NCI-H82 treated with DMSO at 0.1 percent for 48 hours (cell line): ENCODE results near the gene HNF4A.

ENCODE experiments used
- DNase-seq: peaks from one replicate; lab custom pipeline; 2025; ENCODE audit not compliant: unreplicated experiment; lab: John Stamatoyannopoulos, UW

HNF4A gene

GRCh38 chr20:44392088-44392775, 36.7 kb downstream of the HNF4A start:
- DNase-seq = no peak

DNA sequence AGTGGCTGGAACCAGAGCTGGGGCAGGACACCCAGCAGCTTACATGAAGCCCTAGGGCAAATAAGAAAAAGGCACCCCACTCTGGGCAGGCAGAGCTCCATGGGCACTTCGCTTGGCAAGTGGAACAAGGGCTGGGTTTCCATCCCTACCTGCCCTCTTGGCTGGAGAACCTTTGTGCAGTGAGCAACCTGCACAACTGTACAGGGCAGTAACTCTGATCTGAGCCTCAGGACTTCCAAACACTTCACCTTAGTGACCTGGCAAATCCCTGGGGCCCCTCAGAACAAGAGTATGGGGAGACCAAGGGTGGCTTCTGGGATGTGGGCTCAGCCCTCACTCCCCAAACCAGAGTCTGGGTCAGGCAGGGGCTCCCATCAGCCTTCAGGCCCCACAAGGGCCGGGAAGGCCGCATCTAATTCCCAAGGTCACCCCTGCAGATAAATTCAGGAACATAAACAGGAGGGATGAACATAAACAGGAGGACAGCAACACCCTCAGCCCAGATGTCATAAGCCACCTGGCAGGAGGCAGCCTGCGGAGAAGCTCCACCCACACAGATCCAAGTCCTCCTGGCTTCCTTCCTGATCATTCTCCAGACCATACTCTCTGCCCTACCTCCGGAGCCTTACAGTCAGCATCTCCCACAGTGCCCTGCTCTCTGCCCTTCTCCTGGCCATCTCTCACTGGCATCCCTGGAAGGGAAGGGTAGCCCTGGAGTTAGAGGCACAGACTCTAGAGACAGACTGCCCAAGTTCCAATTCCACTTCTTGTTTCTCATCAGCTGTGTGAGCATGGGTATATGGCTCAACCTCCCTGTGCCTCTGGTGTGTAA, 37.5 kb downstream of the HNF4A start:
- DNase-seq = no peak

DNA sequence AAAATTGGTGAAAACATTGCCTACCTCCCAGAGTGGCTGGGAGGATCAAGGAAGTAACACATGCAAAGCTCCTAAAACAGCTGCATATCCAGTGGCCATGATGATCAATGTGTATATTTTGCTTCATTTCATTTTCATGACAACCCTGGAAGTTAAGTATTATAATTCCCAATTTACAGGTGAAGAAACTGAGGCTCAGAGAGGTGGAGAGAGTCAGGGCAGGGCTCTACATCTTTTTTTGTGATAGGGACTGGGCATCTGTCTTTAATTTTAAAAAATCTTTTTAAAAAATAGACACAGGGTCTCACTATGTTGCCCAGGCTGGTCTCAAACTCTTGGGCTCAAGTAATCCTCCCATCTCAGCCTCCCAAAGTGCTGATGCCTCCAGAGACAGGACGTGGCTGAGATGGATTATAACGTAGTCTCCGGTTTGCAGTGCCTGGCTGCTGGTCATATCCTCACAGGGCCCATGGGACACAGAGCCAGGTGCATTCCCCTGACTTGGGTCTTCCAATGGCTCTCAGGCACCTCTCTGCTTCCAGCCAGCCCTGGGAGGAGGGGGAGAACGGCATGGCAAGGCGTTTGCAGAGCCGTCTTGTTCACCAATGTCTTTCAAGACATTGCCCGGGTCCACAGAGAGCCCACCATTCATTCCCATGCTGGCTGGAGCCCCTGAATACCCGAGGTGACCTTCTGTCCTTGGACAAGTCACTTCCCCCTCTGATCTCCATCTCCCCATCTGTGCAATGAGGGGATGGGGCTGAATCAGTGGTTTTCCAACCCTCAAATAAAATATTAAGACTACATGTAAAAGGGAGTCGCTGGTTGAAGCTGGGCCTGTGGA, 38.3 kb downstream of the HNF4A start:
- no peak for DNase-seq

GRCh38 chr20:44394452-44394701, 38.9 kb downstream of the HNF4A start:
- no peak for DNase-seq

GRCh38 chr20:44394702-44395460, 39.4 kb downstream of the HNF4A start:
- DNase-seq = no peak

DNA sequence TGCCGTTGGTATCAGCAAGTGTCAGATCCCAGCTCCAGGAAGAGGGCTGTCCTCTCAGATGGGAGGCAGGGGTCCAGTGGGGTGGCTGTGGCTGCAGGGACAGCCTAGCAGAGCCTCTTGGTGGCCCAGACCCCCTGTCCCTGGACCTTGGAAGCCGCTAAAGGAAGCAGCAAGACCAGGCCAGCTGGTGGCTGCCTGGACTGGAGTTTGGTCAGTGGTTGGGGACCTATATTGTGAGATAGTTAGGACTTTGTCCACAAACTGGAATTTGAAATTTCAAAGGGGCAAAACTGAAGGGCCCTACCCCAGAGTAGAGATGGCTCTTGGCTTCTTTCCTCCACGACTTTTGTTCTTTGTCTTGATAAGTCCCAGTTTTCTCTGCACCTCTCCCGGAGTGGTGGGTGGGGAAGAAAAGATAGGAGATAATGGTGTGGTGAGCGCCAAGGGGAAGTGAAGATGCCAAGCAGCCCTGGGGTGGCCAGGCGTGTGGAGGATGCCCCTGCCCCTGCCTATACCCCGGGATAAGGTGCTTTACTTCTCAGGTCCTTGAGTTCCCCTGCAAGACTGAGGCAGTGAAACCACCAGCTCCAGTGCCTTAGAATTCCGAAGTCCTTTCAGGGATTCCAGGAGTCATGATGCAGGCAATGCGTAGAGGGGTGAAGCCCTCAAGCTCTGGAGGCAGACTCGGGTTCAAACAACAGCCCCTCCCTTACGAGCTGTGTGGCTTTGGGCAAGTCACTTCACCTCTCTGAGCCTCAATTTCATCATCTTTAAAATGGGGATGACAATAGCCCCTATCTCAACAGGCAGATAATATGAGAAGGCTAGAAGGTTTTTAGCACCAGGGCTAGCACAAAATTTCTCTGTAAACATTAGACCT, 40.2 kb downstream of the HNF4A start:
- DNase-seq = no peak

GRCh38 chr20:44396369-44397130, 41.1 kb downstream of the HNF4A start:
- no peak for DNase-seq

DNA sequence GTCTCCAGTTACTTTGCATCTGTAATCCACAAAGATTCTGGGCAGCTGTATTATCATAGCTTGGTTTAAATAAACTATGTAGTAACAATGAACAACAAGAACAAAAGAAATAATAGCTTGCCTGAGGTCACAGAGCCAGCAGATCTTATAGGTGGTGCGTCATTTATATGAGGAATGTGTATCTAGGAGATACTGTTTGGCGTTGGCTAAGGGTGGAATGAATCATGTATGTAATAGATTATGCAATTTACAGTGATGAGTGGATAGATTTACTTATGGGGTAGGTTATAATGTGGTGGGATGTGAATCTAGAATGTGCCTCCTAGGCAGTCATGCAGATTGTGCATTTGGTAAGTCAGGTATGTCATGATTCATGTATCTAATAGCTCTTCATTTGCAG, 42.8 kb downstream of the HNF4A start:
- DNase-seq = no peak

DNA sequence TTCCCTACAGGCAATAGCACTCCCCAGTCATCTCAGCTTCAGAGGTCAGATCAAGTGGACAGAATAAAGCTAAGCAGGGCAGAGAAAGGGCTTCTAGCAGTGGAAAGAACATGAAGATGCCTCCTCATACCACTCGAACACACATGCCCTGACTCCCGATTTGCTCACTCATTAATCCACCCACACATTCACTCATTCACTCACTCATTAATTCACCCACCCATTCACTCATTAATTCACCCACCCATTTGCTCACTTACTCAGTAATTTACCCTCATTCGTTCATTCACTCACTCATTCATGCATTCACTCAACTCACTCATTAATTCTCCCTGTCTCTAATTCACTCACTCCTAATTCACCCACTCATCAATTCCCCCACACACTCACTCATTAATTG, 43.9 kb downstream of the HNF4A start:
- DNase-seq = no peak

DNA sequence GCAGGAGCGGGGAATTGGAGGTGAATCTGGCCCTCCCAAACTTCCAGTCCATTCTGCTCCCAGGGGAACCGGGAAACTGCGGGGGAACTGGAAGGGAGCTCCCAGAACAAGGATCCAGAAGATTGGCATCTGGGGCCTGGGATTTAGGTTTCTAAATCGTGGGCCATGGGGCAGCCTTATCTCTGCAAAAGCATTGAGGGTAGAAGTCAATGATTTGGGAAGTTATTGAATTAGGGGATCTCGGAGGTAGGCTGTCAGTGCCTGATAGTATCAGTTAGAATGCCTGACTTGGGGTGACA, 45.1 kb downstream of the HNF4A start:
- no peak for DNase-seq

DNA sequence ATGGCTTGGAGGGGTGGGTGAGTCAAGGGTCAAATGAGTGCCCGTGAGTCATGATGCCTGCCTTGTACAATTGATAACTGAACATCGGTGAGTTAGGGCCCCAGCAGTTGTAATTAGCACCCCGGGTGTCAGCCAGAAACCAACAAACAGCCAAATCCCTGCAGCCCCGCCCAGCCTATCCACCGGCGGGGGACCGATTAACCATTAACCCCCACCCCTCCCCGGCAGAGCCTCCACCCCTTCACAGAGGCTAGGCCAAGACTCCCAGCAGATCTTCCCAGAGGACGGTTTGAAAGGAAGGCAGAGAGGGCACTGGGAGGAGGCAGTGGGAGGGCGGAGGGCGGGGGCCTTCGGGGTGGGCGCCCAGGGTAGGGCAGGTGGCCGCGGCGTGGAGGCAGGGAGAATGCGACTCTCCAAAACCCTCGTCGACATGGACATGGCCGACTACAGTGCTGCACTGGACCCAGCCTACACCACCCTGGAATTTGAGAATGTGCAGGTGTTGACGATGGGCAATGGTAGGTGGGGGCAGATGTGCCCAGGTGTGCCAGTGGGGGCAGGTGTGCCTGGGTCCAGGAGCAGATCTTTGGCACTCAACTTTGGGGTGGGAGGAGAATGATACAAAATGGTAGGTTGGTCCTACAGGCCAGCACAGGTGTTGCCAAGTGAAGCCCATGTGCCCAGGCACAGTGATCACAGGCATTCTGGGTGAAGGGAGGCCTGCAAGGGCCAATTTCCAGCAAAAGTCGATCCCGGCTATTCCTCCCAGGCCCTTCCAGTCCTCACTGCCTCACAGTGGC, 45.7 kb downstream of the HNF4A start:
- DNase-seq = no peak

- no peak for DNase-seq
Observed at GRCh38 chr20:44401770-44402390, 46.4 kb downstream of the HNF4A start.

GRCh38 chr20:44402391-44403193, 47.1 kb downstream of the HNF4A start:
- DNase-seq = no peak

GRCh38 chr20:44403194-44404112, 48.0 kb downstream of the HNF4A start:
- DNase-seq = no peak

GRCh38 chr20:44404204-44405181, 49.0 kb downstream of the HNF4A start:
- DNase-seq = no peak
